Measurements from ENCODE around the gene DEDD2. TPM values are rescaled to one million over a fixed set of nuclear protein-coding genes. Genes with fewer than 3 reads are reported as not detected.
A peak's percentile ranks its signal among the peaks of the same experiment; 100 is the strongest.
"Not testable (repeated sequence)": the region's sequence is repeated elsewhere in the genome, so short reads cannot be mapped to it uniquely, and the experiment has no call there.

Gene DEDD2, protein sequence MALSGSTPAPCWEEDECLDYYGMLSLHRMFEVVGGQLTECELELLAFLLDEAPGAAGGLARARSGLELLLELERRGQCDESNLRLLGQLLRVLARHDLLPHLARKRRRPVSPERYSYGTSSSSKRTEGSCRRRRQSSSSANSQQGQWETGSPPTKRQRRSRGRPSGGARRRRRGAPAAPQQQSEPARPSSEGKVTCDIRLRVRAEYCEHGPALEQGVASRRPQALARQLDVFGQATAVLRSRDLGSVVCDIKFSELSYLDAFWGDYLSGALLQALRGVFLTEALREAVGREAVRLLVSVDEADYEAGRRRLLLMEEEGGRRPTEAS
- total RNA-seq: 20.0 TPM

DNA sequence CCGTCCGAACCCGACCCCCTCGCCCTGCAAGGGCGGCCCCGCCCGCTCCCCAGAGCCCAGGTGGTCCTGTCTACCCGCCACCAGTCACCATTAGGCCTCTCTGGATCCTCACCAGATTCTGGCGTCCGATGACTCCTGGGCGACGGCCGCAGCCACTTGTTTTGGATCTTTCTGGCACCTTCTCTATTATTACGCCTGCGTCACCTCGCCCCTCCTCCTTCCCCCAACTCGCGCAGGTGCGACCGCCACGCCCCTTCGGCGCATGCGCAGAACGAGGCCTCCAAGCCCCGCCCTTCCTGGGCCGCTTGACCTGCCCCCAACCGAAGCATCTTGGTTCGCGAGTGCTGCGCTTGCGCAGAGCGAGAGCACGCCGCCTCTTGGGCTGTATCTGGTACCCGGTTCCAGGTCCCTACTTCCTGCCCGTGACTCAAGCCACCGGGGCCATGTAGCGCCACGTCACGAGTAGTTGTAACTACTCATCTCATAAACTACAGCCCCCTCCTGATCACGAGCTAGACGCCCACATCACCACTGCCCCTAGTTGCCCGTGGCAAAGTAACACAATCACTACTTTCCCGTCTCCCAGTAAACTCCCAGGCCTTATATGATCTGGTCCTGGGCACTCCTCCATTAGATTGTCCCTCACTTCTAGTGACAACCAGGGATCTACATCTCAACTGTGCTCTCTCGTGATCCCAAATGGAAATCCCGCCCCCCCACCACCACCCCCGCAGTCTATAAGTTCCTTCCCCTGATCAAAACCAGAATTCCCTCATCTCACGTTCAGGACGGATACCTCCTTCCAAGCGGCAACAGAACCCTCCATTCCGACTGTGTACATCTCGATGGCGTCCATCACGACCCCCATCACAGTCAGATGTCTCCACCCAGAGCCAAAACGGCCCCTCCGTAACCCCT, at the start of gene DEDD2:
DEDD2 (minus strand) TSS at position 158 of the 918 bp plus-strand sequence. CDS start 670 bp downstream, outside the sequence.
- no peak for FAIRE-seq
- peak; percentile 91 to 92 for DNase-seq (ENCODE audit: low spot score in 2 of 2)

DNA sequence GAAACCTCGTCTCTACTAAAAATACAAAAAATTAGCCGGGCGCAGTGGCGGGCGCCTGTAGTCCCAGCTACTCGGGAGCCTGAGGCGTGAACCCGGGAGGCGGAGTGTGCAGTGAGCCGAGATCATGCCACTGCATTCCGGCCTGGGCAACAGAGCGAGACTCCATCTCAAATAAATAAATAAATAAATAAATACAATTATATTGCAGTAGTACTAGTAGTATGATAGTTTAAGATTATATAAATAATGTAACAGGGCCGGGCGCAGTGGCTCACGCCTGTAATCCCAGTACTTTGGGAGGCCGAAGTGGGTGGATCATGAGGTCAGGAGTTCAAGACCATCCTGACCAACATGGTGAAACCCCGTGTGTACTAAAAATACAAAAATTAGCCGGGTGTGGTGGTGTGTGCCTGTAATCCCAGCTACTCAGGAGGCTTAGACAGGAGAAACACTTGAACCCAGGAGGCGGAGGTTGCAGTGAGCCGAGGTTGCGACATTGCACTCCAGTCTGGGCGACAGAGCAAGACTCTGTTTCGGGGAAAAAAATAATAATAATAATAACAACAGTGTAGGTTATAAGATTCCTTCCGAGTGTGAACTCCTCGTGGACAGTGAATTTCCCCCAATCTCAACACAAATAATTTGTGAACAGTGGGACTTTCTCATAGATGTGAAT, 49.6 kb upstream of the DEDD2 start:
- FAIRE-seq; DNase-seq (ENCODE audit: low spot score in 2 of 2): not testable (repeated sequence)

DNA sequence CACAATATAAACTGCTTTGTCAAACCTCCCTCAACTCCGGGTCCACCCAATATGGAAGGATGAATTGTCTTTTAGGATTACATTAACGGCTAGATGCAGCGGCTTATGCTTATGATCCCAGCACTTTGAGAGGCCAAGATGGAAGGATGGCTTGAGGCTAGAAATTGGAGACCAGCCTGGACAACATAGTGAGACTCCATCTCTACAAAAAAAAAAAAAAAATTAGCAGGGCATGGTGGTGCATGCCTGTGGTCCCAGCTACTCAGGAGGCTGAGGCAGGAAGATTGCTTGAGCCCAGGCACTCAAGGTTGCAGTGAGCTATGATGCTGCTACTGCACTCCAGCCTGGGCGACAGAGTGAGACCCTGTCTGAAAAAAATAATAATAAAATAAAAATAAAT, 48.6 kb upstream of the DEDD2 start:
- not testable (repeated sequence) for FAIRE-seq; DNase-seq (ENCODE audit: low spot score in 2 of 2)

DNA sequence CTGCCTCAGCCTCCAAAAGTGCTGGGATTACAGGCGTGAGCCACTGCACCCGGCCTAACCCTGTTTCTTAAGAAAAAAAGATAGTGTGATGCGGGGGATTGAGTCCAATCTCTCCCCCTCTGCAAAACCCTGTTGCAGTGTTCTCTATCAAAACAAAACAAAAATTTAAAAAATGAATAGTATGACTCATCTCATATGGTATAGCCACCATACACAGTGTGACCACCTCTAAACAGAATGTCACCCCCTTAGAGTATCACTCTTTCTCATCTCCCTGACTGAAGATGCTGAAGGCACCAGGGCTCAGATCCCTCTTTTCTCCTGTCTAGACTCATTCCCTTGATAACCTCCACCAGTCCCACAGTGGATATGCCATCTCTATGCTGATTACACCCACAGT, 44.3 kb upstream of the DEDD2 start:
- no peak for FAIRE-seq
- no peak for DNase-seq (ENCODE audit: low spot score in 2 of 2)

DNA sequence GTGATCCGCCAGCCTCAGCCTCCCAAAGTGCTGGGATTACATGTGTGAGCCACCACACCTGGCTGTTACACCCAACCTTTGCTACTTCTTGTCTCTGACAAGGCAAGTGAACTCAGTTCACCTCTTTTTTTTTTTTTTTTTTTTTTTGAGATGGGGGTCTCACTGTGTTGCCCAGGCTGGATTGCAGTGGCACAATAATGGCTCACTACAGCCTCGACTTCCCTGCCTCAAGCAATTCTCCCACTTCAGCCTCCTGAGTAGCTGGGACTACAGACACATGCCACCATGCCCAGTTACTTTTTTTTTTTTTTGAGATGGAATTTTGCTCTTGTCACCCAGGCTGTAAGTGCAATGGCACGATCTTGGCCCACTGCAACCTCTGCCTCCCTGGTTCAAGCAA, 40.4 kb upstream of the DEDD2 start:
- FAIRE-seq; DNase-seq (ENCODE audit: low spot score in 2 of 2): not testable (repeated sequence)

DNA sequence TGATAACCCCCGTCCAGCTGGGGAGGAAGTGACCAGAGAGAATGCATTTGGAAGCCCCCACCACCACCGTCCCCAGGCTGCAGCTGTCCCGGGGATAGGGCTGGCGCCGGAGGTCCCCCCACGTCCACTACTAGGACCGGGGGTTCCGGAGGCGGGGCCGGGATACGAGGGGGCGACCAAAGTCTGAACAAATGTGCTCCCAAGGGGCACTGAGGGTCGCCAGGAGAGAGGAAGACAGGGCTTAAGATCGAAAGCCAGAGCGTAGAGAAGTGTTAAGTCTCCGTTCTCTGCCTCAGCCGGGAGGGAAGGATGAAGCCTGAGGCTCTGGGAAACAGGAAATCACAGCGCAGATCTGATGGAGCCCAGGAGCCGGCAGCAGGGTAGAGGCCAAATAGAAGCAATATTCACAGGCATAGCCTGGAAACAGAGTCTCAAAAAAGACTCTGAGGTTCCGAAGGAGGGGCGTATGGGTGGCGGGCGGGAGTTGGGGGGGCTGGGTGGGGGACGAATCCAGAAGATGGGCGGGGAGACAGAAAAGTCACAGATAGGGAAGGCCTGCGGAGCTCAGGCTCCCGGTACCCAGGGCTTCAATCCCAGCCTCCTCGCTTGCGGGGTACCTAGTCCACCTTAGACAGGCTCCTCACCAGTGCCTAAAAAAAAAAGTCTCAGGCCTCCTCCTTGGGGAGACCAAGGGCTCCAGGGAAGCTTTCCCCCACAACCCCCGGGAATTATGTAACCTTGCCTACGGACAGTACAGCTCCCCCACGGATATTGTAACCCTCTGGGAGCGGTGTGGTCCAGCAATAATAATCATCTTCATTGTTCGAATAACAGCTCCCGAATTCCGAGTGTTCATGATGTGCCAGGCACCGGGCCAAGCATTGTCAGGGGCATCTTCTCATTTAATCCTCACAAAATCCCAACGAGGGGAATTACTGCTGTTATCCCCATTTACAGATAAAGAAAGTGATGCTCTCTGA, 38.6 kb upstream of the DEDD2 start:
- FAIRE-seq: no peak
- peak in 1 of 2 donors; percentile 63 for DNase-seq (ENCODE audit: low spot score in 2 of 2)

DNA sequence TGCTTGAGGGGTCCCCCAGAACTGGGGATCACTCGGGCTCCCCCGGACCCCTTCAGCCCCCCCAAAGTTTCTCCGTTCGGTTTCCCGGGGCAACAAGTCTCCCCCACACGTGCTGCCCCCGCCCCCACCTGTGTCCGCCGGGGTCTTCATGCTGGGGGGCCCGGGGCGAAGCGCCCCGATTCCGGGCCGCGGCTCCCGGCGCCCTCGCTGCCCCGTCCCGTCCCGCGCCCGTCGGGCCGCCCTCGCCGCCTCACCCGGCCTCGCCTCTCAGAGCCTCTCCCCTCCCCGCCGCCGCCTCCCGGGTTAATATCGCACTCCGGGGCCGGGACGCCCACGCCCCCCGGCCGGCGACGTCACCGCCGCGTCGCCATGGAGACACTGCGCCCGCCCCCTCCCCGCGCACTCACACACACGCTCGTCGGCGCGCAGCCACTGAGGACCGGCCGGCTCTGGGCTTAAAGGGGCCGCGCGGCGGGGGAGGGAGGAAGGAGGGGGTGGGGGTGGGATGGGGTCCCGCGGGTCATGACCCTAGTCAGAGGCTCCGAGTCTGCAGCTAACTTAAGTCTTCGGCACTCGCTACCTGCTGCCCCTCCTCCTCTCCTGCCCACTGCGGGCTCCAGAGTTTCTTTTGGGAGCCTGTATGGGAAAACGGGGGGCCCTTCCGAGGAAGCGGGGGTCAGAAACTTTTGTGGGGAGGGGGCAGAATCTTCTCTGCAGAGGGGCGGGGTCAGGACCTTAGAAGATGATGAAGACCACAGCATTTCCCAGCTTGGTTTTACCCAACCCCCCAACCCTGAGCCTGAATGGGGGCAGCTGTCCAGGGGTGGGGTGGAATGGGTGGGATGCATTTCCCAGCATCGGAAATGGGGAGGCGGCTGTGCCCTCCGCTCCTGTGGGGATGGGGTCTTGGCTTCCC, 37.6 kb upstream of the DEDD2 start, which contains the start of gene ERF:
ERF (minus strand) TSS at position 279 of the 916 bp plus-strand sequence; CDS start at position 150, 129 bp downstream.
- FAIRE-seq: no peak
- DNase-seq (ENCODE audit: low spot score in 2 of 2): peak; percentile 96 to 98

DNA sequence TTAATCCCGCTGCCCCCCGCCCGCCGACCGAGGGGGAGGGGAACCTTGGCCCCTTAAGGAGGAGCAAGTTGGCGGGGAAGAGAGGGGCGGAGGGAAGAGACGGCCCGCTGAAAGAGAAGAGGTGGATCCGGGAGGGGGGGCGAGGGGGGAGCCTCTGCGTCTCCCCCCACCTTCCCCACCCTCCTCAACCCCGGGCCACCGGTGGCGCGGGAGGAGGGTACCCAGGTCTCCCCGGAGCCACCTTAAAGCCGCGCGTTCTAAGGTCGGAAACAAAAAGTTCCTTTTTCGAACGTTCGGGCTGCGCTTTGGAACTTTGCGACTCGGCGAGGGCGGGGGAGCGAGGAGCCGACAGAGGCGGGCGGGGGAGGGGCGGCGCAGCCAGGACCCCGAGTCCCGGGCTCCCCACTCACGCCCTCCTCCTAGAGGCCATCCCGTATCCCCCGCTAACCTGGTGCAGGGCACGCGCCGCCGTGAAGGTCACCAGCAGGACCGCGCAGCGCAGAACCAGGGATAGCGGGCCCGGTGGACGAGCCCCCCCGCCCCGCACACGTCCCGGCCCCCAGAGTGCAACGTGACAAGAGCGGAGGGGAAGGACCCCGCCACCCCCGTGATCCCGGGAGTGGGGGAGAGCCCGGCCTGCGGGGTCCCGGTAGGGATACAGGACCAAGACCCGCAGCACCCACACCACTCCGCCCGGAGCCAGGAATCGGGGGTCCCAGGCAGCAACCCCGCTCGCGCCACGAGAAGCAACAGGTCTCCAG, 36.8 kb upstream of the DEDD2 start:
- DNase-seq (ENCODE audit: low spot score in 2 of 2) (peak; percentile 57 to 81), FAIRE-seq (no peak)

DNA sequence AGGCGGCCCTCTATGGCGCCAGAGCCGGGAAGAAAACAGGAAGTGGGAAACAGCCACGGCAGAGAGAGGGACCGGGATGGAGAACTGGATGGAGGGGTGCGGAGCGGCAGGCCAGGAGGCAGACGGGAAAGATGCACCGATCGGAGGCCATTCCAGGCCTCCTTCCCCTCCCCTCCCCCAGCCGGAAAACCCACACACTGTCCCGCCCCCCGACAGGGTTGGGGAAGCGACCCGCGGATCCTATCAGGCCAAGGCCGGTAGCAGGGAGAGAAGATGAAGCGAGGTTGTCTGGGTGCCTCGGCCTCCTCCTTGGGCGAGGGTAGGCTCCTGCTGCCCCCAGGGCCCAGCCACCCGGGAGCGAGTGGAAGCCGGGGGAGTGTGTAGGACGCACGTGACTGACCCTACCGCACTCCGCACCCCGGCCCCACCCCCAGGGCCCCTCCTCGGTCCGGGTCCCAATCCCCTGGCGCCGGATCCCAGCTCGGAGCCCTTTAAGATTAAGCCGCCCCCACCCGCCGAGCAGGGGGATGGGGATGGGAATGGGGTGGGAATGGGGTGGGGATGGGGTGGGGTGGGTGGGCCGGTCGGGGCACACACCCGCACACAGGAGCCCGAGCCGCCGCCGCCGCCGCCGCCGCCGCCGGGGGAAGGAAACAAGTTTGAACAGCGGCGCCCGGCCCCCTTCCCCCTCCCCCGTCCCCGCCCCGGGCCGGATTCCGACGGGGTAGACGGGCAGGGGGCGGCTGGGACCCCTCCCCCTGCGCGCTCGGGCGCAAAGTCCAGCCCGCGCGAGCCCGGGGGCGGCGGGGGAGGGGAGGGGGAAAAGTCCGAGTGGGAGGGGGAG, 36.0 kb upstream of the DEDD2 start:
- FAIRE-seq: no peak
- DNase-seq (ENCODE audit: low spot score in 2 of 2): peak; percentile 64 to 78

DNA sequence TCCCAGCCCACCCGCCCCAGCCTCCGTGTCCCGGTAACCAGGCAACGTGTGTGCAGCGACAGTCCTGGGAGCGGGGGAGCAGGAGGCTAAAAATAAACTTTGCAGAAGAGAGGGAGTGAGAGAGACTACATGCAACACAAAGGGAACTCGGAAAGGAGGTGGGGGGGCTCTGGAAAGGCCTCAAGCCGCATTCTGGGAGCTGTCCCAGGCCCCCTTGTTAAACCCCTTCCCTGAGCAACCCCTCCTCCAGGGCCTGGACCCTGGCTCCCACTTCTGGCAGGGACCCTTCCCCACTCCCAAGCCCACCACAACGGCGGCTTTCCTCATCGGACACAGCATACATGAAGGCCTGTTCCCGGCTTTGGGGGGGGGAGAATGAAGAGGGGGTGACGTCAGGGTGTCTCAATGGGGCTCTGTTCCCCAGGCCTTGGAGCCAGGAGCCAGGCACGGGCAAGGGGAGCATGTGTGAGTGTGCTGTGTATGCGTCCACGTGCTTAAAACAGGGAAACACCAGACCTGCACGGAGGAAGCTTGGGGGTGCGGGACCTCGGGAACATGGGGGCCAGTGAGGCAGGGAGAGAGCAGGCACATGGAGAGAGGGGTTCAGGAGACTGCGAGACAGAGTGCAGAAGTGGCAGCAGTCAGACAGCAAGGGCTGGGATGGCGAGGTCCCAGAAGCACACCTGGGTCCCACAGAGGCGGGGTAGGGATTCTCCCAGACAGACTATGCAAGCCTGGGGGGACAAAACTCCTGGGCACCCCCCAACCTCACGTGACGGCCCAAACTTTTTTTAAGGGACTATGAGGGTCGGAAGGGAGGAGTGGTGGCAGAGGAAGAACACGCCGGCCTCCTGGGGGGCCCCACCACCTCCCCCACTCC, 35.1 kb upstream of the DEDD2 start:
- DNase-seq (ENCODE audit: low spot score in 2 of 2) (peak; percentile 76 to 86), FAIRE-seq (no peak)

DNA sequence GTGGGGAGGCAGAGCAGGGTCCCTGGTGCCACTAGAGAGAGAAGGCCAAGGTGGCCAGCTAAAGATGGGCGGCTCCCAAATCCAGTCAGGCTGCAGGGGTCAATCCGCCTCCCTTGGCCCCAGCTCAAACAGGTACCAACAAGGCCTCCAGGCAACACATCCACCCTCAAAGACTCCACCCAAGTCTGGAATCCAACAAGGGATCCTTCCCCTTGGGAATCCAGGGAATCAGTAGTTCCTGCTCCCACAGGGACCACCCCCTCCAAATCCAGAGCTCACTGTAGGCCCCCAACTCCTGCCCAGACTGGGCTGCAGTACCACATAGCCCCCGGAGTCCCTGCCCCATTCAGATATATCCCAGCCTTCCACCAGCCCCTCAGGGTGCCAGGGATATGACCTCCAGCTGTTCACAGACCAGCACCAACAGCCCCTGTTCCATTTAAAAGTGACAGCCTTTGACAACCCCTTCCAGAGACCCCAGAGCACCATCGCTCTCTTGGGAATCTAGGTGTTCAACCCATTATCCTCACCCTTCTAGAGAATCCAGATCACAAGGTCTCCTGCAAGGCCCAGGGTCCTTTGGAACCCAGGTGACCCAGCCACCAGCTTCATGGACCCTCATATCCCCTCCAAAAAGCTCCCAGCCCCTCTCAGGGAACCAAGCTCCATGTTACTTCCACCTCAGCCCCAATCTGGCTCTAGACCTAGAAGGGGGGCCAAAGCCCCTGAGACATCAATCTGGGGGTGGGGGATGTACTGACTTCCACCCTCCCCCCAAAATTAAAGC, 34.3 kb upstream of the DEDD2 start:
- FAIRE-seq (no peak), DNase-seq (ENCODE audit: low spot score in 2 of 2) (no peak)

DNA sequence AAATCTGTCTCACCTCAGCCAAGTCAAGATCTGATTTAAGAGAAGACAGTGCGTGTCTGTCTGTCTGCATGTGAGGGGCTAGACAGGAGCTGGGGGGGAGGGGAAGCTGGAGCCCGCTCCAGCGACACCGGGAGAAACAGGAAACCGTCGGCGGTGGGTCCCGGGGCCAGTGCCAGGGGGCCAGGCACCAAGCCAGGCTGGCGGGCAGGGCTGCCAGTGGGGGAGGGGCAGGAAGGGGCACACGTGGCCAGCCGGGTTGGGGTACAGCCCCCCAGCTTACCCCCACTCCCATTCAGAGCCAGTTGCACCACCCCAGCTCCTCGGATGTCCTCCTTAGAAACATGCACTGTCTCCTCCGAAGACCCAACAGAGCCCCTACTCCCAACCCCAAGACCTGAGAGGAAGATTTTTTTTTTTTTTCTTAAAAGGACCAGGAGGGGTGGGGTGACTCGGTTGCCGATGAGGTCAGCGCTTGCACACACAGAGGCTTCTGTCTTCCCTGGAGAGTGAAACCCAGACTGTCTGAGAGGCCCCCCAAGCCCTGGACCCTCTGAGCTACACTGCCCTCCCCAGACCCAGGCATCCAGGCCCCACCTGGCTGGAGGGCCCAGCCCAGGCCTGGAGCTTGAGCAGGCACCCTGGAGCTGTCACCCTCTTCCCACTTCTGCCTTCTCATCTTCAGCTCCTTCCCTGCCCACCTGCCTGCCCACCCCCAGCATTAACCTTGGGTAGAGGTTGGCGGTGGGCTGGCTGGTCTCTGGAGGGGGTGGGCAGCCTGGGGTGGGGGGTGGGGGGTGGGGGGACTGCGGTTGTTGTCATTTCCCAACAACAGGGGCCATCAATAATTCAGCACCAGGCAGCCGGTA, 33.4 kb upstream of the DEDD2 start:
- DNase-seq (ENCODE audit: low spot score in 2 of 2) (peak in 1 of 2 donors; percentile 54), FAIRE-seq (no peak)

DNA sequence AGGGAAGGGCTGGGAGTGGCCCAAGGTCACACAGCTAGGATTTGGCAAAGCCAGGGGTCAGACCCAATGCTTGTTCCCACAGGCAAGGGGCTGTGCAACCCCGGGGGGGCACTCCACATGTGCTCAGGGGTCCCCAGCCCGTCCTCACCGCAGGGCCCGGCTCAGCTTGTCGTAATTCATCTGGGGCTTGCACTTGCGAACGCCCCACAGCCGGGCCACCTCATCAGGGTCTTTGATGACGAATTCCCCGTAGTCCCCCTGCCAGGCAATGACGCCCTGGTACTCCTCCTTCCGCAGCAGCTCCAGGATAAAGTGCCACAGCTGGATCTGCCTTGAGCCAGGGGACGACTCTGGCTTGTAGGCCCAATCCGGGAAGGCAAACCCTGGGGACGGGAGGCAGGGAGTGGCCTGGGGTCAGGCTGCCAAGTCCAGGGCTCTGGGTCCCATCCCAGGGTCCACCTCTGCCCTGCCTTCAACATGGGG, 32.7 kb upstream of the DEDD2 start:
- FAIRE-seq (no peak), DNase-seq (ENCODE audit: low spot score in 2 of 2) (no peak)

DNA sequence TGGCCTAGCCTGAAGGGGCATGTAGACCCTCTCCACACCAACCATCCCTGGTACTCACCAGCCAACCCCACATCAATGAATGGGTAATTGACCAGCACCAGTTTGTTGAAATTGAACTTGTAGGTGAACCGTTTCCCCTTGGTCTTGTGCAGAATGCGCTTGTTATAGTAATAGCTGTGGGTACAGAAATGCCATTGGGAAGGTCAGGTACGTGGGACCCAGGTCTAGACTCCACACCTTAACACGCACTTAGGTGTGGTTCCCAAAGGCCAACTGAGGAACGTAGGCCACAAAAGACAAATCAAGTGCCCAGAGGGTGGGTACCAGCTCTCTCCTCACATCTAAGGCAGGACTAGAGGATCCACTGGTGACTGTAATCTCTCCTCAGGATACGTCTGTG, 32.3 kb upstream of the DEDD2 start:
- FAIRE-seq: no peak
- DNase-seq (ENCODE audit: low spot score in 2 of 2): no peak
